ENCODE data around the gene CD209. TPM values are rescaled to one million over a fixed set of nuclear protein-coding genes. Genes with fewer than 3 reads are reported as not detected.

Gene CD209
- polyA plus RNA-seq, 1 donor from 2014 or later, result not detected

DNA sequence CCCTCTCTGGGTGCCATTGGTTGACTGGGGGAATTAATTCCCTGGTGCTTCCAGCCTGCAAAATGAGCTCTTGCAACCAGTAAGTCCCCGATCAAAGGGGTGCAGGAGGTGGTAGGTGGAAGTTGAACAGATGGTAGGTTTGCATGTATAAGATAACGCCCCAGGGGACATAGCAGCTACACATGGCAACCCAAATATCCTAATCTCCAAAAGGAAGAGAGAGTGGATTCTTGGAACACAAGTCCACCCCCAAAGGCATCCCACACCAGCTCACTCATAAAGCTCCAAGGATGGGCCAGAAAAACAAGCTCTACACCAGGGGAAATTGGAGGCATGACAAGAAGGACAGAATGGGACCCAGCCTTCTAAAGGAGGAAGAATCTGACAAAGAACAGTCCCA lies 4.8 kb downstream of the CD209 start:
- TF ChIP-seq SMC3 (conservative IDR thresholded peaks at IDR 0.05; ENCODE audit: poor library complexity) (no peak), EP300 (conservative IDR thresholded peaks at IDR 0.05; ENCODE audit: poor library complexity, severe bottlenecking) (no peak), MXI1 (conservative IDR thresholded peaks at IDR 0.05; ENCODE audit: poor library complexity, severe bottlenecking) (no peak), RAD21 (conservative IDR thresholded peaks at IDR 0.05) (no peak), EZH2 (IDR thresholded peaks at IDR 0.05; ENCODE audit: borderline replicate concordance, insufficient read depth, low read length, poor library complexity, severe bottlenecking) (no peak), TAF1 (IDR thresholded peaks at IDR 0.05; ENCODE audit: low read depth) (no peak), POLR2AphosphoS5 (IDR thresholded peaks at IDR 0.05) (no peak)
- TF ChIP-seq, protein P1, sequence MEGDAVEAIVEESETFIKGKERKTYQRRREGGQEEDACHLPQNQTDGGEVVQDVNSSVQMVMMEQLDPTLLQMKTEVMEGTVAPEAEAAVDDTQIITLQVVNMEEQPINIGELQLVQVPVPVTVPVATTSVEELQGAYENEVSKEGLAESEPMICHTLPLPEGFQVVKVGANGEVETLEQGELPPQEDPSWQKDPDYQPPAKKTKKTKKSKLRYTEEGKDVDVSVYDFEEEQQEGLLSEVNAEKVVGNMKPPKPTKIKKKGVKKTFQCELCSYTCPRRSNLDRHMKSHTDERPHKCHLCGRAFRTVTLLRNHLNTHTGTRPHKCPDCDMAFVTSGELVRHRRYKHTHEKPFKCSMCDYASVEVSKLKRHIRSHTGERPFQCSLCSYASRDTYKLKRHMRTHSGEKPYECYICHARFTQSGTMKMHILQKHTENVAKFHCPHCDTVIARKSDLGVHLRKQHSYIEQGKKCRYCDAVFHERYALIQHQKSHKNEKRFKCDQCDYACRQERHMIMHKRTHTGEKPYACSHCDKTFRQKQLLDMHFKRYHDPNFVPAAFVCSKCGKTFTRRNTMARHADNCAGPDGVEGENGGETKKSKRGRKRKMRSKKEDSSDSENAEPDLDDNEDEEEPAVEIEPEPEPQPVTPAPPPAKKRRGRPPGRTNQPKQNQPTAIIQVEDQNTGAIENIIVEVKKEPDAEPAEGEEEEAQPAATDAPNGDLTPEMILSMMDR (IDR thresholded peaks at IDR 0.05; ENCODE audit: poor library complexity, severe bottlenecking), result no peak
- TF ChIP-seq, protein P2, sequence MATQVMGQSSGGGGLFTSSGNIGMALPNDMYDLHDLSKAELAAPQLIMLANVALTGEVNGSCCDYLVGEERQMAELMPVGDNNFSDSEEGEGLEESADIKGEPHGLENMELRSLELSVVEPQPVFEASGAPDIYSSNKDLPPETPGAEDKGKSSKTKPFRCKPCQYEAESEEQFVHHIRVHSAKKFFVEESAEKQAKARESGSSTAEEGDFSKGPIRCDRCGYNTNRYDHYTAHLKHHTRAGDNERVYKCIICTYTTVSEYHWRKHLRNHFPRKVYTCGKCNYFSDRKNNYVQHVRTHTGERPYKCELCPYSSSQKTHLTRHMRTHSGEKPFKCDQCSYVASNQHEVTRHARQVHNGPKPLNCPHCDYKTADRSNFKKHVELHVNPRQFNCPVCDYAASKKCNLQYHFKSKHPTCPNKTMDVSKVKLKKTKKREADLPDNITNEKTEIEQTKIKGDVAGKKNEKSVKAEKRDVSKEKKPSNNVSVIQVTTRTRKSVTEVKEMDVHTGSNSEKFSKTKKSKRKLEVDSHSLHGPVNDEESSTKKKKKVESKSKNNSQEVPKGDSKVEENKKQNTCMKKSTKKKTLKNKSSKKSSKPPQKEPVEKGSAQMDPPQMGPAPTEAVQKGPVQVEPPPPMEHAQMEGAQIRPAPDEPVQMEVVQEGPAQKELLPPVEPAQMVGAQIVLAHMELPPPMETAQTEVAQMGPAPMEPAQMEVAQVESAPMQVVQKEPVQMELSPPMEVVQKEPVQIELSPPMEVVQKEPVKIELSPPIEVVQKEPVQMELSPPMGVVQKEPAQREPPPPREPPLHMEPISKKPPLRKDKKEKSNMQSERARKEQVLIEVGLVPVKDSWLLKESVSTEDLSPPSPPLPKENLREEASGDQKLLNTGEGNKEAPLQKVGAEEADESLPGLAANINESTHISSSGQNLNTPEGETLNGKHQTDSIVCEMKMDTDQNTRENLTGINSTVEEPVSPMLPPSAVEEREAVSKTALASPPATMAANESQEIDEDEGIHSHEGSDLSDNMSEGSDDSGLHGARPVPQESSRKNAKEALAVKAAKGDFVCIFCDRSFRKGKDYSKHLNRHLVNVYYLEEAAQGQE (IDR thresholded peaks at IDR 0.05; ENCODE audit: borderline replicate concordance), result no peak
- H3K27me3 ChIP-seq (ENCODE audit: insufficient read depth, low read depth, low read length), result no peaks in the 10 kb centered on the region

DNA sequence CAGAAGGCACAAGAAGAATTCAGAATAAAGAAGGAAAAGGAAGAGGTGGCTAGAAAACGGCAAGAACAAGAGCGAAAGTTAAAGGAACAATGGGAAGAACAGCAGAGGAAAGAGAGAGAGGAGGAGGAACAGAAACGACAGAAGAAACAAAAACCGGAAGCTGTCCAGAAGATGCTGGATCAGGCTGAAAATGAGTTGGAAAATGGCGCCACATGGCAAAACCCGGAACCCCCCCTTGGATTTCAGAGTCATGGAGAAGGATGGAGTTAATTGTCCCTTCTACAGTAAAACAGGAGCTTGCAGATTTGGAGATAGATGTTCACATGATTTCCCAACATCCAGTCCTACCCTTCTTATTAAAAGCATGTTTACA lies 6.7 kb downstream of the CD209 start:
- H3K27ac ChIP-seq (ENCODE audit: low read length), result no peak overlapping the region
- TF ChIP-seq, protein P1 (IDR thresholded peaks at IDR 0.05; ENCODE audit: poor library complexity, severe bottlenecking), result no peak
- TF ChIP-seq, protein P2 (IDR thresholded peaks at IDR 0.05; ENCODE audit: borderline replicate concordance), result no peak
- TF ChIP-seq EP300 (conservative IDR thresholded peaks at IDR 0.05; ENCODE audit: poor library complexity, severe bottlenecking) (no peak), TAF1 (IDR thresholded peaks at IDR 0.05; ENCODE audit: low read depth) (no peak)
- H3K36me3 ChIP-seq (ENCODE audit: insufficient read depth, low read length), result no peaks in the 10 kb centered on the region
- no peaks in the 10 kb centered on the region for H3F3A ChIP-seq (ENCODE audit: insufficient read depth, low read length, poor library complexity, severe bottlenecking)
- H3K79me2 ChIP-seq (replicated peaks; ENCODE audit: insufficient read depth, low read length), result no peaks in the 10 kb centered on the region
- H3K4me3 ChIP-seq (ENCODE audit: low read length), result no peak overlapping the region
- H3K9ac ChIP-seq (ENCODE audit: low read length), result no peak overlapping the region
- no peaks in the 10 kb centered on the region for H3K9me3 ChIP-seq (ENCODE audit: low read length)
- no peak overlapping the region for H2AFZ ChIP-seq (ENCODE audit: low read depth, low read length)
- H3K9me2 ChIP-seq (ENCODE audit: insufficient read depth, low read length), result no peaks in the 10 kb centered on the region
- H3K4me2 ChIP-seq (ENCODE audit: low read length), result no peak overlapping the region
- peaks cover 1% of the 10 kb centered on the region for H3K27me3 ChIP-seq (ENCODE audit: insufficient read depth, low read depth, low read length)
- H4K20me1 ChIP-seq (ENCODE audit: insufficient read depth), result no peaks in the 10 kb centered on the region

More for the DNA sequence above, 4.8 kb downstream of the CD209 start:
- Histone ChIP-seq H2AFZ (ENCODE audit: low read depth, low read length) (no peak overlapping the region), H3K79me2 (replicated peaks; ENCODE audit: insufficient read depth, low read length) (no peaks in the 10 kb centered on the region), H3K27ac (ENCODE audit: low read length) (no peak overlapping the region), H3K4me2 (ENCODE audit: low read length) (no peak overlapping the region), H3K9me3 (ENCODE audit: low read length) (no peaks in the 10 kb centered on the region), H3K9ac (ENCODE audit: low read length) (no peak overlapping the region), H3F3A (ENCODE audit: insufficient read depth, low read length, poor library complexity, severe bottlenecking) (no peaks in the 10 kb centered on the region), H4K20me1 (ENCODE audit: insufficient read depth) (no peaks in the 10 kb centered on the region), H3K9me2 (ENCODE audit: insufficient read depth, low read length) (no peaks in the 10 kb centered on the region), H3K36me3 (ENCODE audit: insufficient read depth, low read length) (no peaks in the 10 kb centered on the region), H3K4me3 (ENCODE audit: low read length) (no peak overlapping the region)
